GM19455 (cell line): ENCODE data around the gene SRP19.
"Not testable (repeated sequence)": the region's sequence is repeated elsewhere in the genome, so short reads cannot be mapped to it uniquely, and the experiment has no call there.

Experiments used
- ATAC-seq: cut with Tn5 transposase; IDR thresholded peaks from one replicate; pipeline ENCODE4 v1.9.1; 2021; ENCODE audit not compliant: unreplicated experiment

SRP19 gene

DNA sequence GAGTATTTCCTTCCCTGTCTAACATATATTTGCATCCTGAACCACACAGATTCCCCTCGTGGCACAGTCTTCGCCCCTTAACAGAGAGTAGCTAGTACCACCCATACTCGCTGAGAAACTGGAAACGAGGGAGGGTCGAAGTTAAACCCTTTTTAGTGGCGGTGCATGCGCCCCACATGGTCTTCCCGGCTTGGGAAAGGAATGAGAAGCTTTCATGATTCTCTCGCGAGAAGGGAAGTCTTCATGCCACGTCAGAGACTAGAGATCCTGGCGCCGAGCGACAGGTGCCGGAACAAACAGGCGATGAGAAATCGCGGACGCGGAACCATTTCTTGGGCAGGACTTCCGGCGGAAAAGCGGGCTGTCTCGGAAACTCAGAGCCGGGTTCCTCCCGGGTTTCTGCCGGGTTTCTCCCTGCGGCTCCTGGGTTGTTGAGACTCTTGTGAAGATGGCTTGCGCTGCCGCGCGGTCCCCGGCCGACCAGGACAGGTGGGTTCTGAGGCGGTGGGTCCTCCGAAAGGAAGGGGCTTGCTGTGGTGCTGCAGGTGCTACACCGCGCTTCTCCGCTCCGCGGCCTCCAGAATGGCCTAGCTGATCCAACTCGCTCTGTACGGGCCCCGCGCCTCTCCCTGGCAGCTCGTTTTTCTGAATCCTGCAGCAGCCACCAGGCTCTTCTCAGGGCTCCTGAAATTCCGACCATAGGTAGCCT lies at the start of gene SRP19:
TSS of gene SRP19 (plus strand) at position 359 of the 709 bp plus-strand sequence. CDS start at position 449, 90 bp downstream.
- ATAC-seq = peak; percentile 97

DNA sequence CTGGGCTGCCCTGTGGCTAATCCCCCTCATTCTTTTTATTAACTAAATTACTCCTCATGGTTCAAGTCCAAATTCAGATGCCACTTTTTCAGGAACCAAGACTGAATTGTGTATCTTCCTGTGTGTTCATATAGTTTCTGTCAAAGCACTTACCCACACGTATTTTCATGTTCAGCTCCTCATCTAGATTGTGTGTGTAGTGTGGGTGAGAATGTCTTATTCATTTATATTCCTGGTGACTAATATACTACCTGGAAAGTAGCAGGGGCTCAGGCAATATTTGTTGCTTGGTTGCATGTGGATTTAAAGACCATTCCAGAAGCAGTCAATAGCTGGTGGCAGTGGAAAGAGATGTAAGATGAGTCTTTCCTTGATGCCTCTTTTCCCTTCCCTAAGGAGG lies 48.5 kb upstream of the SRP19 start:
- ATAC-seq = no peak

DNA sequence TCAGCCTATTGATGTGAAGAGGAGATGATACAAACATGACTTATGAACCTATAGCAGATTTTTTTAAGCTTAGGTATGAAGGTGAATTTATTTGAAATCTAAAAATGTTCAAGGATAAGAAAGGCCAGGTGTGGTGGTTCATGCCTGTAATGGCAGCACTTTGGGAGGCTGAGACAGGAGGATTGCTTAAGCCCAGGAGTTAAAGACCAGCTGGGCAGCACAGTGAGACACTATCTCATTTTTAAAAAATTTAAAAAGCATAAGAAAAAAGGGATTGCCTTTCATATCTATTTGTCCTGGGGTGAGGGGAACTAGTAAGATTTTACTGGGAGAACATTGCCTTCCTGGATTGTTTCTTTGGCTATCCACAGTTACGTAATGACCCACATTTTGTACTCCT lies 40.8 kb upstream of the SRP19 start:
- ATAC-seq = no peak

DNA sequence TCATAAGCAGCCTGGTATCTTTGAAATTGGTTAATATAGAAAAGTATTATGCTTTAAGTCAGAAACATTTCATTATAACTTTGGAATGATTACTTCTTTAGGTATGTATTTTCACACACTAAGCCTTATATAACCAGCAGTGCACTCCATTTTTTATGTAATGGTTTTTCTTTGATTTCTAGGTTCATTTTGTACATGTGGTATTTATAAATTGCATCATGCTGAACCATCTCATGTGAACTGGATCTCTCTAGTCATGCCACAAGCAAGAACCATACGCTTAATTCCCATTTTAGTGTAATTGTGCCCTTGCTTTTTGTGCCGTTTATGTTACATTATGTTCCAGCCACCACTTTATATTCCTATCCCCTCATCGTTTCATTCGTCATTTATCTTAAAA lies 38.6 kb upstream of the SRP19 start:
- no peak for ATAC-seq

DNA sequence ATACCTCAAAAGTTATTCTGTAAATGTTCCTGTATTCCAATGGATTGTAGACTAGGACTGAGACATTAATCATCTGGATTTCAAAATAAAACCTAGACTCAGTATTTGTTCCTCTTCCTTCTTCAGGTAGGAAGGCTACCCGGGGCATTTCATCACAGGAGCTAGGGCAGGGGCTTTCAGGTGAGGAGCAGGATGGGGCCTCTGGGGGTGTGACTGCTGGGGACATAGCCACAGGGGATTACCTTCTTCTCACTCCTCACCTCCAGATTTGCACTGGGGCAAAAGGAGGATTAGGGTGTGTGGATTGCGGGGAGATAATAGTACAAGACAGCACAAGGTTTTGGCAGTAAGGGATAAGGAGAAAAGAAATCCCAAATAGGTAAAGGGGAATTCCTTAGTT lies 37.9 kb upstream of the SRP19 start:
- no peak for ATAC-seq

DNA sequence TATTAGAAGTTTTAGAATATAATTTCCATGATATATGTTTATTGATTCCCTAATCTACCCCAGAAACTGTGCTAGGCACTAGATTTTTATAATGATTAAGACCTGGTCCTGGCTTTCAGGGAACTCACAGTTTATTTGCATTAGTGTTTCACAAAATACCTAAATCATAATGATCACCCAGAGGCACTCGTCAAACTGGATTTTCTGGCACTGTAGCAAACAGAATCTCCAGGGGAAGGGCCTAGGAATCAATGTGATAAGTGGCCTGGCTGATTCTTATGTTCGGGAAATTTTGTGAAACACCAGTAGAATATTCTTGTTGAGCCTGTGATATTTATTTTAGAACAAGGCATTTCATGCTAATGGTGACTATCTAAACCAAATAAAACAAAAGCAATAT lies 37.4 kb upstream of the SRP19 start:
- no peak for ATAC-seq

DNA sequence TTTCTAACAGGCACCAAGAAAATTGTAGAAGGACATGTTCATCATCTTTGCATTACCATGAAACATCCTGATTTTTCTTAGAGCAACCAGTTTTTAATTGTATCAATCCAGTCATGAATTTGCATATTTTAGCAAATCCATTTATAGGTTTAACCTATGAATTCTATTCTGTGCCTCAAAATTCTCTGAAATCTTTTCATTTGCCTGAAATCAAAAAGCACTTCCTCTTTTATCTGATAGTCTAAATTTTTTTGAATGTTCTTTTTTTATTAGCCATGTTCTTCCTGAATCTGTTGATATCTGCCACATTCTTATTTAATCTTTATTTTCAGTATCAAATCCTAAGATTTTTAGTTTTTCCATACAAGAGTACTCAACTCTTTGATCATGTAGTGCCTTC lies 36.9 kb upstream of the SRP19 start:
- ATAC-seq = no peak

DNA sequence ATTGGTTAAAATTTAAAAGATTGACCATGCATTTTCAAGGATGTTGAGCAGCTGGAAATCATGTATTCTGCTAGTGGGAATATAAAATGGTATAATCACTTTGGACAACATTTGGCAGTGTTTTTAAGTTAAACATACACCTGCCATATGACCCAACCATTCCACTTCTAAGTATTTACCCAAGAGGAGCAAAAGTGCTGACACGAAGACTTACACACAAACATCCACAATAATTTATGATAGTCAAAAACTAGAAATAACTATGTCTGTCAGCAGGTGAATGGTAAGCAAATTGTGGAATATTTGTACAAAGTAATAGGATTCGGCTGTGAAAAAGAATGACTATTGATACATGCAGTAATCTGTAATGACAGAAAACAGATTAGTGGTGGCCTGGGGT lies 30.7 kb upstream of the SRP19 start:
- ATAC-seq = no peak

DNA sequence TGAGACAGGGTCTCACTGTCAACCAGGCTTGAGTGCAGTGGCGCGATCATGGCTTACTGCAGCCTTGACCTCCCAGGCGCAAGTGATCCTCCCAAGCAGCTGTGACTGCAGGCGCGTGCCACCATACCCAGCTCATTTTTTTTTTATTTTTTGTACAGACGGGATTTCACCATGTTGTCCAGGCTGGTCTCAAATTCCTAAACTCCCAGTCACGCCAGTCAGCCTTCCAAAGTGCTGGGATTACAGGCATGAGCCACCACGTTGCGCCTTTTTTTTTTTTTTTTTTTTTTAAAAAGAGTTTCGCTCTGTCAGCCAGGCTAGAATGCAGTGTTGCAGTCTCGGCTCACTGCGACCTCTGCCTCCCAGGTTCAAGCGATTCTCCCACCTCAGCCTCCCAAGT lies 27.1 kb upstream of the SRP19 start:
- ATAC-seq = no peak

DNA sequence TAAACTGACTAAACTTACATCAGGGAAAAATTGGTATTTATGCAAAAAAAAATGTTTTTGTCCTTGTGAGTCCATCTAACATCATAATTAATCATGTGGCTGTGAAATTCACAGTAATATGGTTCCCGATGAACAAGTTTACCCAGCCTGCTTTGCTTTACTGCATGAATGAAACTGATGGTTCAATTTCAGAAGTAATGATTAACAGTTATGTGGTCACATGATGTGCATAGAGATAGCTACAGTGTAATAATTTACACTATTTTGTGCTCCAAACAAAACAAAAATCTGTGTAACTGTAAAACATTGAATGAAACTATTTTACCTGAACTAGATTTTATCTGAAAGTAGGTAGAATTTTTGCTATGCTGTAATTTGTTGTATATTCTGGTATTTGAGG lies 16.6 kb upstream of the SRP19 start:
- ATAC-seq = no peak

DNA sequence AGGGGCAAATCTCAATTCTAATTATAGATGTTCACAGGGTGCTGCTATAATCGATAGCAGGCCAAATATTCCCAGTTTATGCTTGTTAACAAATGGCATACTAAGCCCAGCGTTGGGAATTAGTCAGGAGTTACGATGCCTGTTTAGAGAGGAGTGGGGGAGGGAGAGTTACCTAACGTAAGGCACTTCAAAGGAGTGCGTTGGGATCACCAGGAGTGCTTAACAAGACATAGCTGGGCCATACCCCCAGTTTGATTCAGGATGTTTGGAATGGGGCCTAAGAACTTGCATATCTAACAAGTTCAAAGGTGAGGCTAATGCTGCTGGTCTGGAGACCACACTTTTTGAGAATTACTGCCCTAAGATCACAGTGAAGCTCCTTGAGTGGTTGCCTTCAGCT lies 14.5 kb upstream of the SRP19 start:
- ATAC-seq = no peak

DNA sequence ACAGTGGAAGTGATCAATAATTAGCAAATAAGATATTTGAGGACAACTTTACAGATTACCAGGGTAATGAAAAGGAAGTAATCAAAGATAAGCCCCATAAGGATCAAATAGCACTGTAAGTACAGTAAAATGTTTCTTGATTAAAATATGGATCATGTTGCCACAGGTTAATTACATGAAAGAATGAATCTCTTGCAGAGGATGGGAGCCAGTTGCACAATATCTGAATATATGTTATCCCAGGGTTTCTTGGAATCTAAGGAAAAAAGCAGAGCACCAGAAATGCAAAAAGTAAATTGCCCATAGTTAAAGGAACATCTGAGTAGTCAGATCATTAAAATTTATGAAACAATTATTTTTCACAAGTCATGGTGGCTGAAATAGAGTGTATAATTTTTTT lies 13.8 kb upstream of the SRP19 start:
- no peak for ATAC-seq

DNA sequence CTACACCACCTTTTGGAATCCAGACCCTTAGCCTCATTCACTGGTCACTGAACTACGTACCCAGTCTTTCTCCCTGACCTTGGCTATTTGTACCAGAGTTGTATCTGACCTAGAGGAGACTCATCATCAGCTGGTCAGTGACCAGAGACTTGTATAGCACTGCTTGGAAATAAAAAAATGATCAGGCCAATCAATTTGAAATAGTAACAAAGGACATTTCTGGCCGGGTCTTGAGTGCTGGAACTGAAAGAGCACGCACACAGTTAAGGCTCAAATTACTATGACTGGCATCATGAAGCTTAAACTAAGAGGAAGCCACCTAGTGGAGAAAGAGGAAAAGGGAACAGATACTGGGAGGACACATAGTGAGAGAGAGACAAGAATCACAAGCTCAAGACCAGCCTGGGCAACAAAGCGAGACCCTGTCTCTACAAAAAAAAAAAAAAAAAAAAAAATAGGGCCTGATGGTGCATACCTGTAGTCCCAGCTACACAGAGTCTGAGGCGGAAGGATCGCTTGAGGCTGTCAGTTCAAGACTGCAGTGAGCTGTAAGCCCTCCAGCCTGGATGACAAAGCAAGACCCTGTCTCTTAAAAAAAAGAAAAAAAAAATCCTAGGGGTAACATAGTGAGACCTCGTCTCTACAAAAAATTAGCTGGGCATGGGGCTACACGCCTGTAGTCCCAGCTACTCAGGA lies 12.8 kb upstream of the SRP19 start:
- peak; percentile 99 for ATAC-seq

DNA sequence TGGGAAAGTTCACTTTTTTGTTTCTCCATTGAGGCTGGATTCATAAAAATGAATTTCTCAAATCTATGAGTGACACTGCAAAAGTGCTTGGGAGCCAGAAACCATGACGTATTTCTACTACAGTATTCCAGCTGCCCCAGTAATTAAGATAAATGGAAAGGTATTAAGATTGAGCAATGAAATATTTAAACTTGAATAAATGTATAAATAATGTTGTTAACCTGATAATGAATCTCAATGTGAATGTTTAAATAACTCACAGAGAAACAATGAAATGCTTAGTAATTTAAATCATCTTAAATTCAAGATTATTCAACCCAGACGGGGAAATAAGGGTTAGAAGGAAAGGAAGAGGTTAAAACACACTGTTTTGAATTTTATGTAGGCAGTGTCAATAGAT lies 11.2 kb upstream of the SRP19 start:
- no peak for ATAC-seq

DNA sequence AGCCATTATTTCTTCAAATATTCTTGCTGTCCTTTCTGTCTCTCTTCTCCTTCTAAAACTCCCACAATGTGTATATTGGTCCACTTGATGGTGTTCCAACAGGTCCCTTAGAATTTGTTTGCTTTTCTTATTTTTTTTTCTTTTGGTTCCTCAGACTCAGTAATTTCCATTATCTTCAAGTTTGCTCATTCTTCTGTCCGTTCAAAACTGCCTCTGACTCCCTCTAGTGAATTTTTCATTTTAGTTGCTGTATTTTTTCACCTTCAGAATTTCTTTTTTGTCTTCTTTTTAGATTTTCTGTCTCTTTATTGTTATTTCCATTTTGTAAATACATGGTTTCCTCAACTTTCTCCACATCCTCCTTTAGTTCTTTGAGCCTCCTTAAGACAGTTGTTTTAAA lies 6.4 kb upstream of the SRP19 start:
- no peak for ATAC-seq

DNA sequence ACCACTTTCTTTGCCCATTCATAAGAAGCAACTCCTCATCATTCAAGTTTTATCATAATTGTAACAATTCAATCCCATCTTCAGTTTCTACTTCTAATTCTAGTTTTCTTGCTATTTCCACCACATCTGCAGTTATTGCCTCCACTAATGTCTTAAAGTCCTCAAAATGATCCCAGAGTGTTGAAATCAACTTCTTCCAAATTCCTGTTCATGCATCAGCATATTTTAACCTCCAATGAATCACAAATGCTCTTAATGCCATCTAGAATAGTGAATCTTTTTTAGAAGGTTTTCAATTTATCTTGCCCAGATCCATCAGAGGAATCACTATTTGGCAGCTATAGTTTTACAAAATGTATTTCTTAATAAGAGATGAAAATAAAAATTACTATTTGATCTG lies 3.2 kb upstream of the SRP19 start:
- ATAC-seq = no peak

DNA sequence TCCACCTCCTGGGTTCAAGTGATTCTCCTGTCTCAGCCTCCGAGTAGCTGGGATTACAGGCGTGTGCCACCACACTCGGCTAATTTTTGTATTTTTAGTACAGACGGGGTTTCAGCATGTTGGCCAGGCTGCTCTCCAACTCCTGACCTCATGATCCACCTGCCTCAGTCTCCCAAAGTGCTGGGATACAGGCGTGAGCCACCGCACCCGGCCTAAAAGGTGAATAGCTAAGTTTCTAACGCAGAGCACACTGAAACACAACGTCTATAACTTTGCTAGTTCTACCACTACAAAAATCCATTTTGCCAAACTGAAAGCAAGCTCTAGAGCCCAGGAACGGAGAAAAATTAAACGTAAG lies 537 bp upstream of the SRP19 start:
- not testable (repeated sequence) for ATAC-seq

DNA sequence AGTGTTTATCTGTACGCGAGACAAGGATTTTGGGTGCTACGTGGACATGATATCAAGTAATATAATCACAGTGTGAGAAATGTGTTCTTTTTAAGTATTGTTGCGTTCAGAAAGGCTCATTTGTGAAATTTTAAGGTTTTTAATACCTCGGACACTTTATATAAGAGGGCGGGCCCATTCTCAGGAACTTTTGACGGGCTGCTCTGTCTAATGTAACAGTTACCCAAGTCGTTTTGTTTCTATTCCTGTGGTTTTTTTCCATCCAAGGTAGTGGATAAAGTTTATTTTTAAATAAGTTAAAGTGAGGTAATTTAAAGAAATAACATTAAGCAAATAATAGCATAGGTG lies 525 bp downstream of the SRP19 start:
- ATAC-seq = no peak

DNA sequence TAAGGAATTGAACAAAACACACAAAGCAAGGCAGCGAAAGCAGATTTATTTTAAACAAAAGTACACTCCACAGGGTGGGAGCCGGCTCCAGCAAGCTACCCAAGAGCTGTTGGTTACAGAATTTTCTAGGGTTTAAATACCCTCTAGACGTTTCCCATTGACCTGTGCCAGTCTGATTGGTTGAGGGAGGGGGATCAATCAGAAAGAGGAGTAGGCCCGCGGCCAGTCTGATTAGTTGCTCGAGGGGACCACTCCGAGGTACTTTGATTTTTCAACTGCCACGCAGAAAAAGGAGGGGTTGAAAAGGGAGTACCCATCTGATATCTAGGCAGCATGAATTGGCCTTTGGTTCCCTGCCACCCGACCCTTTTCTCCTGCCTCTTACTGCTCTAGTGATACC lies 998 bp downstream of the SRP19 start:
- ATAC-seq = no peak

DNA sequence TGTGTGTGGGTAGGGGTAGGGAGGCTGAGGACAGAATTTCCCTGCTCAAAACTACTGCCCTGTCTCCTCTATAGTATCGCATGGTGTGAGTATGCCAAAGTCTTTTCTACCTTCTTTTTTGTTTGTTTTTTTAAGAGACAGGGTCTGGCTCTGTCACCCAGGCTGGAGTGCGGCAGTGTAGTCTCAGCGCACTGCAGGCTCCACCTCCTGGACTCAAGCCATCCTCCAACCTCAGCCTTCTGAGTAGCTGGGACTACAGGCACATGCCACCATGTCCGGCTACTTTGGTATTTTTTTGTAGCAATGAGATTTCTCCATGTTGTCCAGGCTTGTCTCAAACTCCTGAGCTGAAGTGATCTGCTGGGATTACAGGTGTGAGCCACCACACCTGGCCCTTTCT lies 2.5 kb downstream of the SRP19 start:
- no peak for ATAC-seq

DNA sequence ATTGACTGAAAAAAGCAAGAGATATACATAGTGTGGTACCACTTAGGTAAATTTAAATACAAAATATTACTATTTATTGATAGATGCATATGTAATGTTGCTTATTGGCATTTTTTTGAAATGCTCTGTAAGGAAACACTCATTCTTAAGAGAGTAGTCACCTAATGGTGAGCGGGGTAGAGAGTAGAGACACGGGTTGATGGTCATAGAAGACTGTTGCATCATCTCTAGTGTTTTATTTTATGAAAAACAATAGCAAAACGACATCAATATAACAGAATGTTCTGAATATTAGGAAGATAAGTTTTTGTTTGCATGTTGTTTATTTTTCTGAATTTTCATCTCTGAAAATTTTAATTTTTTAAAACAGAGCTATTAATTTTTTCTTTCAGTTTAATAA lies 4.0 kb downstream of the SRP19 start:
- ATAC-seq = no peak

DNA sequence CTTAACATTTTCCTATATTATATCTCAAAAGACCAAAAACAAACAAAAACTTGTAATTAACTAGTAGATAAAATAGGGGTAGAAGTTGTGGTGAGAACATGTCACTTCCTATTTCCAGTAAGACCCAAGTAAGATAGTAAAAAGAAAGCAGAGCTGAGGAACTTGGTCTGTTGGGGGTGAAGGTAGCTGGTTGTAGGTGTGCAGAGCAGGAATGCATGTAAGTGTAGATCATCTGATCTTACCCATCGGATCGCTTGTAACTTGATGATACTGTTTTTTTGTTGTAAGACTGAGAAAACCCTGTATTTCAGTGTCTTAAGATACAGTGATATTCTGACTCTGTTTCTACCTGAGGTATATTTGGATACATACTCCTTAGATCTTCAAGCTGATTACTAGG lies 5.7 kb downstream of the SRP19 start:
- no peak for ATAC-seq

DNA sequence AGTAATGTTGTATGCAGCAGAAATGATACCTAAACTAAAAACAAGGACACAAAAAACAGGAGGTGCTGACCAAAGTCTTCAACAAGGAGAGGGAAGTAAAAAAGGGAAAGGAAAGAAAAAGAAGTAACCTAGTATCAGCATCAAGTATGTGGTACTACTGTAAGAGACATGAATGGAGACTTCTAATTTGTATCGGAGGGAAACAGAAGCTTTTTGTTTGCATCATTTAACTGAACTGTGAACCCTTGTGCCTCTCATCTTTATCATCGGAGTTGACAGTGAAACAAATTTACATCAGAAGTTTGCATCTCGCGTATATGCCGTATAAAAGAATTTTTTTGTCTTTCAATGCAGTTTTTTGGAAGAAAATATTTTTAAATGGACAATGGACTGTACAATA lies 6.3 kb downstream of the SRP19 start:
- no peak for ATAC-seq
